ENCODE results near the gene WASF2. TPM values are rescaled to one million over a fixed set of nuclear protein-coding genes. Genes with fewer than 3 reads are reported as not detected.

Gene WASF2
- total and polyA plus RNA-seq, 2 of the 13 experiments (the other 11 are each of a cell fraction or from before 2014, with no cell fraction given) = 10.4 to 27.7 TPM

DNA sequence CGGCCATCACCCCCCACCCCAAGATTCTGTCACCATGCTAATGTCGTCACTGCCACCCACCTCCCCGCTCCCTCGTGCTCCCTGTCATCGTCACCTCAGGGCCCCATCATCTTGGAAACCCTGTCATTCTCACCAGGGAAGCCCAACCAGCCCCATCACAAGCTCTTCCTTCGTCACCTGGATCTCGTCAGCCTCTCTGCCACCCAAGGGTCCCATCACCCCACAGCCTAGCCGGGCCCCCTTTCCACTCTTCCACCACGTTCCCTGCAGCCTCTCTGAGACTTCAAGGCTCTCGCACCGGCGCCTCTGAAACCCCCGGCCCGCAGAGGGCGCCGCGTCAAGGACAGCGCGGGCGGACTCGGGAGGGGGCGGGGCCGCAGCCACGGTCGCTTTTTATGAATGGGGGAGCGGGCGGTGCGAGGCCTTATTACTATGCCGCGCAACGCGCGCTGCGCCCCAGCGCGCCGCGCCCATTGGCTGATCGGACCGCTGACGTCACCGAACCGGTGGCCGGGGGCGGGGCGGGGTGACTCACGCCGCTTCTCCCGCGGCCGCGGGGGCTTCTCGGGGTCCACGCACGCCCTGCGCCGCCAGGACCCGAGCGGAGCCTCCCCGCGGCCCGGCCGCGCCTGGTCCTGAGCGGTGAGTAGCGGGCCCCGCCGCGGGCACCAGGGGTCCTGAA, 97.7 kb downstream of the WASF2 start, which contains the start of gene GPR3 (continued):
- TF ChIP-seq, protein P1, sequence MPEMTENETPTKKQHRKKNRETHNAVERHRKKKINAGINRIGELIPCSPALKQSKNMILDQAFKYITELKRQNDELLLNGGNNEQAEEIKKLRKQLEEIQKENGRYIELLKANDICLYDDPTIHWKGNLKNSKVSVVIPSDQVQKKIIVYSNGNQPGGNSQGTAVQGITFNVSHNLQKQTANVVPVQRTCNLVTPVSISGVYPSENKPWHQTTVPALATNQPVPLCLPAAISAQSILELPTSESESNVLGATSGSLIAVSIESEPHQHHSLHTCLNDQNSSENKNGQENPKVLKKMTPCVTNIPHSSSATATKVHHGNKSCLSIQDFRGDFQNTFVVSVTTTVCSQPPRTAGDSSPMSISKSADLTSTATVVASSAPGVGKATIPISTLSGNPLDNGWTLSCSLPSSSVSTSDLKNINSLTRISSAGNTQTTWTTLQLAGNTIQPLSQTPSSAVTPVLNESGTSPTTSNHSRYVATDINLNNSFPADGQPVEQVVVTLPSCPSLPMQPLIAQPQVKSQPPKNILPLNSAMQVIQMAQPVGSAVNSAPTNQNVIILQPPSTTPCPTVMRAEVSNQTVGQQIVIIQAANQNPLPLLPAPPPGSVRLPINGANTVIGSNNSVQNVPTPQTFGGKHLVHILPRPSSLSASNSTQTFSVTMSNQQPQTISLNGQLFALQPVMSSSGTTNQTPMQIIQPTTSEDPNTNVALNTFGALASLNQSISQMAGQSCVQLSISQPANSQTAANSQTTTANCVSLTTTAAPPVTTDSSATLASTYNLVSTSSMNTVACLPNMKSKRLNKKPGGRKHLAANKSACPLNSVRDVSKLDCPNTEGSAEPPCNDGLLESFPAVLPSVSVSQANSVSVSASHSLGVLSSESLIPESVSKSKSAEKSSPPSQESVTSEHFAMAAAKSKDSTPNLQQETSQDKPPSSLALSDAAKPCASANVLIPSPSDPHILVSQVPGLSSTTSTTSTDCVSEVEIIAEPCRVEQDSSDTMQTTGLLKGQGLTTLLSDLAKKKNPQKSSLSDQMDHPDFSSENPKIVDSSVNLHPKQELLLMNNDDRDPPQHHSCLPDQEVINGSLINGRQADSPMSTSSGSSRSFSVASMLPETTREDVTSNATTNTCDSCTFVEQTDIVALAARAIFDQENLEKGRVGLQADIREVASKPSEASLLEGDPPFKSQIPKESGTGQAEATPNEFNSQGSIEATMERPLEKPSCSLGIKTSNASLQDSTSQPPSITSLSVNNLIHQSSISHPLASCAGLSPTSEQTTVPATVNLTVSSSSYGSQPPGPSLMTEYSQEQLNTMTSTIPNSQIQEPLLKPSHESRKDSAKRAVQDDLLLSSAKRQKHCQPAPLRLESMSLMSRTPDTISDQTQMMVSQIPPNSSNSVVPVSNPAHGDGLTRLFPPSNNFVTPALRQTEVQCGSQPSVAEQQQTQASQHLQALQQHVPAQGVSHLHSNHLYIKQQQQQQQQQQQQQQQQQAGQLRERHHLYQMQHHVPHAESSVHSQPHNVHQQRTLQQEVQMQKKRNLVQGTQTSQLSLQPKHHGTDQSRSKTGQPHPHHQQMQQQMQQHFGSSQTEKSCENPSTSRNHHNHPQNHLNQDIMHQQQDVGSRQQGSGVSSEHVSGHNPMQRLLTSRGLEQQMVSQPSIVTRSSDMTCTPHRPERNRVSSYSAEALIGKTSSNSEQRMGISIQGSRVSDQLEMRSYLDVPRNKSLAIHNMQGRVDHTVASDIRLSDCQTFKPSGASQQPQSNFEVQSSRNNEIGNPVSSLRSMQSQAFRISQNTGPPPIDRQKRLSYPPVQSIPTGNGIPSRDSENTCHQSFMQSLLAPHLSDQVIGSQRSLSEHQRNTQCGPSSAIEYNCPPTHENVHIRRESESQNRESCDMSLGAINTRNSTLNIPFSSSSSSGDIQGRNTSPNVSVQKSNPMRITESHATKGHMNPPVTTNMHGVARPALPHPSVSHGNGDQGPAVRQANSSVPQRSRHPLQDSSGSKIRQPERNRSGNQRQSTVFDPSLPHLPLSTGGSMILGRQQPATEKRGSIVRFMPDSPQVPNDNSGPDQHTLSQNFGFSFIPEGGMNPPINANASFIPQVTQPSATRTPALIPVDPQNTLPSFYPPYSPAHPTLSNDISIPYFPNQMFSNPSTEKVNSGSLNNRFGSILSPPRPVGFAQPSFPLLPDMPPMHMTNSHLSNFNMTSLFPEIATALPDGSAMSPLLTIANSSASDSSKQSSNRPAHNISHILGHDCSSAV (CRISPR knock-in tag; IDR thresholded peaks at IDR 0.05; ENCODE audit: borderline replicate concordance) = no peak
- TF ChIP-seq NBN (conservative IDR thresholded peaks at IDR 0.05) (no peak), ELF3 (CRISPR knock-in tag; IDR thresholded peaks at IDR 0.05) (peak; percentile 20; the same call in 1 of the 2 replicates), MZF1 (CRISPR knock-in tag; IDR thresholded peaks at IDR 0.05; ENCODE audit: borderline replicate concordance) (no peak), SSRP1 (CRISPR knock-in tag; IDR thresholded peaks at IDR 0.05) (no peak), ZNF331 (CRISPR knock-in tag; IDR thresholded peaks at IDR 0.05) (no peak)
- TF ChIP-seq, protein P2, sequence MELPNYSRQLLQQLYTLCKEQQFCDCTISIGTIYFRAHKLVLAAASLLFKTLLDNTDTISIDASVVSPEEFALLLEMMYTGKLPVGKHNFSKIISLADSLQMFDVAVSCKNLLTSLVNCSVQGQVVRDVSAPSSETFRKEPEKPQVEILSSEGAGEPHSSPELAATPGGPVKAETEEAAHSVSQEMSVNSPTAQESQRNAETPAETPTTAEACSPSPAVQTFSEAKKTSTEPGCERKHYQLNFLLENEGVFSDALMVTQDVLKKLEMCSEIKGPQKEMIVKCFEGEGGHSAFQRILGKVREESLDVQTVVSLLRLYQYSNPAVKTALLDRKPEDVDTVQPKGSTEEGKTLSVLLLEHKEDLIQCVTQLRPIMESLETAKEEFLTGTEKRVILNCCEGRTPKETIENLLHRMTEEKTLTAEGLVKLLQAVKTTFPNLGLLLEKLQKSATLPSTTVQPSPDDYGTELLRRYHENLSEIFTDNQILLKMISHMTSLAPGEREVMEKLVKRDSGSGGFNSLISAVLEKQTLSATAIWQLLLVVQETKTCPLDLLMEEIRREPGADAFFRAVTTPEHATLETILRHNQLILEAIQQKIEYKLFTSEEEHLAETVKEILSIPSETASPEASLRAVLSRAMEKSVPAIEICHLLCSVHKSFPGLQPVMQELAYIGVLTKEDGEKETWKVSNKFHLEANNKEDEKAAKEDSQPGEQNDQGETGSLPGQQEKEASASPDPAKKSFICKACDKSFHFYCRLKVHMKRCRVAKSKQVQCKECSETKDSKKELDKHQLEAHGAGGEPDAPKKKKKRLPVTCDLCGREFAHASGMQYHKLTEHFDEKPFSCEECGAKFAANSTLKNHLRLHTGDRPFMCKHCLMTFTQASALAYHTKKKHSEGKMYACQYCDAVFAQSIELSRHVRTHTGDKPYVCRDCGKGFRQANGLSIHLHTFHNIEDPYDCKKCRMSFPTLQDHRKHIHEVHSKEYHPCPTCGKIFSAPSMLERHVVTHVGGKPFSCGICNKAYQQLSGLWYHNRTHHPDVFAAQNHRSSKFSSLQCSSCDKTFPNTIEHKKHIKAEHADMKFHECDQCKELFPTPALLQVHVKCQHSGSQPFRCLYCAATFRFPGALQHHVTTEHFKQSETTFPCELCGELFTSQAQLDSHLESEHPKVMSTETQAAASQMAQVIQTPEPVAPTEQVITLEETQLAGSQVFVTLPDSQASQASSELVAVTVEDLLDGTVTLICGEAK (IDR thresholded peaks at IDR 0.05) = no peak
- TF ChIP-seq, protein P2 (CRISPR knock-in tag; IDR thresholded peaks at IDR 0.05) = no peak
